Osteoblast (primary cell): ENCODE measurements around the gene ZNF775. TPM values are rescaled to one million over a fixed set of nuclear protein-coding genes. Genes with fewer than 3 reads are reported as not detected.

Experiments
- DNase-seq: peaks from one replicate; pipeline ENCODE4 v3.0.0; 2011; ENCODE audit warnings: low spot score, mixed read lengths; ENCODE audit not compliant: insufficient read length; ENCODE audit errors: missing footprints
- H2AFZ ChIP-seq: 2 replicates; pipeline ENCODE4 v1.6.0; 2011; ENCODE audit warnings: mild to moderate bottlenecking, low read length
- H3K27ac ChIP-seq: 2 replicates; pipeline ENCODE4 v1.5.1; 2011; ENCODE audit warnings: mild to moderate bottlenecking, low read depth, low read length, moderate library complexity
- H3K27me3 ChIP-seq: 2 replicates; pipeline ENCODE4 v1.6.0; 2012; ENCODE audit warnings: mild to moderate bottlenecking, control low read depth, inconsistent platforms, low read length, moderate library complexity; ENCODE audit not compliant: insufficient read depth
- H3K36me3 ChIP-seq: 2 replicates; pipeline ENCODE4 v1.5.1; 2011; ENCODE audit warnings: mild to moderate bottlenecking, low read length, control low read depth, moderate library complexity; ENCODE audit not compliant: insufficient read depth
- H3K4me1 ChIP-seq: 2 replicates; pipeline ENCODE4 v1.5.1; 2011; ENCODE audit warnings: mild to moderate bottlenecking, low read length, control low read depth, moderate library complexity; ENCODE audit not compliant: insufficient read depth
- H3K4me2 ChIP-seq: 2 replicates; pipeline ENCODE4 v1.6.0; 2011; ENCODE audit warnings: mild to moderate bottlenecking, low read length; ENCODE audit not compliant: insufficient read depth
- H3K4me3 ChIP-seq: fragments of 200-600 bp; sonication (generic); 3 replicates; pipeline ENCODE4 v1.5.1; 2012; ENCODE audit warnings: mild to moderate bottlenecking, low read length, inconsistent platforms; ENCODE audit not compliant: insufficient read depth
- H3K79me2 ChIP-seq: 2 replicates; pipeline ENCODE4 v1.6.0; 2012; ENCODE audit warnings: mild to moderate bottlenecking, low read length, control low read depth, inconsistent platforms; ENCODE audit not compliant: insufficient read depth
- H3K9me3 ChIP-seq: 2 replicates; pipeline ENCODE4 v1.5.1; 2011; ENCODE audit warnings: low read depth, low read length, control low read depth
- H4K20me1 ChIP-seq: 2 replicates; pipeline ENCODE4 v1.6.0; 2012; ENCODE audit warnings: mild to moderate bottlenecking, low read length, control low read depth; ENCODE audit not compliant: insufficient read depth
- CTCF ChIP-seq: IDR thresholded peaks from 2 replicates; pipeline ENCODE4 v1.5.1; 2011; ENCODE audit warnings: mild to moderate bottlenecking, low read depth, low read length, moderate library complexity; ENCODE audit errors: extremely low read depth
- total RNA-seq: library from RNA; depleted of rRNA; stranded (reverse); fragments of >200 nt; gene quantifications from 2 replicates; pipeline ENCODE4 v1.2.3, GENCODE V29; 2012

Gene ZNF775
- total RNA-seq, 1 donor: 6.2 TPM

- no peaks in the 10 kb centered on the region for H3K9me3 ChIP-seq
- no peak overlapping the region for H3K27ac ChIP-seq
- H3K4me1 ChIP-seq: peaks cover 14% of the 10 kb centered on the region
- no peak for DNase-seq
- H2AFZ ChIP-seq: no peak overlapping the region
- H4K20me1 ChIP-seq: peaks cover 10% of the 10 kb centered on the region
- peaks cover 49% of the 10 kb centered on the region for H3K79me2 ChIP-seq
- TF ChIP-seq CTCF: no peak
- H3K27me3 ChIP-seq: no peaks in the 10 kb centered on the region
- H3K36me3 ChIP-seq: peaks cover 24% of the 10 kb centered on the region
- no peak overlapping the region for H3K4me3 ChIP-seq
- no peak overlapping the region for H3K4me2 ChIP-seq
These were observed 2.6 kb upstream of the ZNF775 start for GRCh38 chr7:150376560-150376959.

DNA sequence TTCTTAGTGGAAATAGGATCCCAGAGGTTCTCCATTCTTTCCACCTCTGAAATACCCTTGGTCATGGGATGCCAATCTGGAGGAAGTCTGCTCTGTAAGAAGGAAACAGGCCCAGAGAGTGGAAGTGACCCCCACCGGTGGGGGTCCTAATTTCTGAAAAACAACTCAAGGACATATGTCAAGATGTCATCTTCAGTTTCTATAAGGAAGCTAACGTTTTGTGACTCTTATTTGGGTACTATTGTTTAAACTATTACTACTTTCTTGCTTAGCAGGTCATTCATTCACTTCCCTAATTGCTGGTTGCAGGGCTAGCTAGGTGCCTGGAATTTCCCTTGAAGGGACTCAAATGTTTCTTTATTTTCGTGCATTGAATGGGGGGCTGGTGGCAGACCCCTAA is 1.9 kb upstream of the ZNF775 start:
- TF ChIP-seq CTCF: no peak
- Histone ChIP-seq H3K9me3 (no peaks in the 10 kb centered on the region), H2AFZ (no peak overlapping the region)

GRCh38 chr7:150377635-150378034 is 1.5 kb upstream of the ZNF775 start:
- no peak for DNase-seq
- Histone ChIP-seq H3K27ac (peak overlapping the region; percentile 69), H3K36me3 (peaks cover 17% of the 10 kb centered on the region), H4K20me1 (peaks cover 9% of the 10 kb centered on the region), H2AFZ (no peak overlapping the region), H3K9me3 (no peaks in the 10 kb centered on the region), H3K4me3 (no peak overlapping the region), H3K79me2 (peaks cover 45% of the 10 kb centered on the region), H3K27me3 (no peaks in the 10 kb centered on the region), H3K4me2 (no peak overlapping the region), H3K4me1 (peaks cover 14% of the 10 kb centered on the region)
- no peak for TF ChIP-seq CTCF

More for the DNA sequence above, 1.9 kb upstream of the ZNF775 start:
- Histone ChIP-seq H3K36me3 (peaks cover 21% of the 10 kb centered on the region), H3K4me1 (peaks cover 14% of the 10 kb centered on the region), H4K20me1 (peaks cover 9% of the 10 kb centered on the region), H3K27ac (no peak overlapping the region), H3K4me3 (no peak overlapping the region), H3K27me3 (no peaks in the 10 kb centered on the region), H3K4me2 (no peak overlapping the region), H3K79me2 (peaks cover 47% of the 10 kb centered on the region)
- DNase-seq: peak; percentile 30

DNA sequence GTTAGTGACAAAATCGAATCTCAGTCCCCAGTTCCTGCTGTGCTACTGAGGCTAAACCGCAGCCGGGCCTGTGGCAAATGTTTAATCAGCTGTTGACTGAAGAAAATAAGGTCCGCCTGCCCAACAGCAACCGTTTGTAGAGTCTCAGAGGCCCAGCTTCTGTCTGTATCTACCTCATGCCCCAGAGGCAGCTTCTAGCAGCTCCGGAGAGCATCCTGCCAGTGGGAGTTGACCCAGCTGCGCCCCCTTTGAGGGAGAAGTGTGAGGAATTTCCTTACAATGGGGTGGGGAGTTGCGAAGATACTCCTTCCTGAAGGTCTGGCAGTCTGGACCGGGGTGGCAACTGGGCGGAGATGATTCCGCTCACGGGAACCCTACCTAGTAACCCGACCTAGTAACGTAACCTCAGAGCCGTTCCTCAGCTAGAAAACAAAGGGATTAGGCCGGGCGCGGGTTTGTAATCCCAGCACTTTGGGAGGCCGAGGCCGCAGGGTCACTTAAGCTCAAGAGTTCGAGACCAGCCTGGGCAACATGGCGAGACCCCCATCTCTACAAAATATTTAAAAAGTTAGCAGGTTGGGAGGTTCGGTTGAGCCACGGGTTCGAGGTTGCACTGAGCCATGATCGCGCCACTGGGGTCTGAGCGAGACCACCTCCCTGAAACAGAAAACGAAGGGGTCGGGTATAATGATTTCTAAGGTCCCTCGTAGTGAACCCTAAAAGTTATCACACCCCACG is 846 bp upstream of the ZNF775 start:
- DNase-seq: peak; percentile 94

More for the DNA sequence above, 846 bp upstream of the ZNF775 start:
- H3K27me3 ChIP-seq: no peaks in the 10 kb centered on the region
- H3K4me2 ChIP-seq: peak overlapping the region; percentile 89
- H3K4me1 ChIP-seq: peaks cover 14% of the 10 kb centered on the region
- peak overlapping the region; percentile 87 for H2AFZ ChIP-seq
- peak overlapping the region; percentile 91 for H3K4me3 ChIP-seq
- TF ChIP-seq CTCF: no peak
- H4K20me1 ChIP-seq: peaks cover 3% of the 10 kb centered on the region
- no peaks in the 10 kb centered on the region for H3K9me3 ChIP-seq
- H3K27ac ChIP-seq: peak overlapping the region; percentile 69
- peaks cover 11% of the 10 kb centered on the region for H3K36me3 ChIP-seq
- peaks cover 41% of the 10 kb centered on the region for H3K79me2 ChIP-seq
